Fibroblast of pulmonary artery (primary cell): ENCODE data around the gene RNF227.

Source experiments
- DNase-seq: peaks from one replicate; pipeline ENCODE4 v3.0.0-alpha.2; 2010; ENCODE audit warnings: low read depth
- H3K4me3 ChIP-seq: replicated peaks from 2 replicates; pipeline ENCODE4 v1.5.1; 2011; ENCODE audit warnings: low read depth, mild to moderate bottlenecking, control low read depth, low read length, moderate library complexity
- CTCF ChIP-seq: IDR thresholded peaks from 2 replicates; pipeline ENCODE4 v1.5.1; 2011; ENCODE audit warnings: mild to moderate bottlenecking, control low read depth, low read length, inconsistent platforms; ENCODE audit errors: missing control alignments

The RNF227 gene

GRCh38 chr17:7916385-7916682 is 245 bp upstream of the RNF227 start:
- H3K4me3 ChIP-seq = peak overlapping the region; percentile 47
- DNase-seq = no peak
- TF ChIP-seq CTCF = no peak

GRCh38 chr17:7915179-7915610 is 894 bp downstream of the RNF227 start:
- peak overlapping the region; percentile 63 for H3K4me3 ChIP-seq
- TF ChIP-seq CTCF = no peak
- DNase-seq = peak; percentile 70

- DNase-seq = peak; percentile 86
- H3K4me3 ChIP-seq = no peak overlapping the region
- TF ChIP-seq CTCF = peak; percentile 77
Observed at GRCh38 chr17:7912927-7913524, 3.1 kb downstream of the RNF227 start.

GRCh38 chr17:7911116-7911515 is 5.0 kb downstream of the RNF227 start:
- no peak for DNase-seq
- H3K4me3 ChIP-seq = no peak overlapping the region
- no peak for TF ChIP-seq CTCF

- no peak for TF ChIP-seq CTCF
- H3K4me3 ChIP-seq = no peak overlapping the region
- no peak for DNase-seq
Observed at GRCh38 chr17:7910711-7911110, 5.4 kb downstream of the RNF227 start.

GRCh38 chr17:7910281-7910680 is 5.8 kb downstream of the RNF227 start:
- no peak overlapping the region for H3K4me3 ChIP-seq
- no peak for DNase-seq
- no peak for TF ChIP-seq CTCF

GRCh38 chr17:7909089-7909488 is 7.0 kb downstream of the RNF227 start:
- no peak for DNase-seq
- no peak overlapping the region for H3K4me3 ChIP-seq
- TF ChIP-seq CTCF = no peak
